Stimulated activated CD4-positive, alpha-beta T cell treated with anti-CD3 and anti-CD28 coated beads, Interleukin-2, amount 100 ng/mL, for 4 hours (primary cell): ENCODE results near the gene INTS14.

Source experiments
- DNase-seq: peaks from one replicate; pipeline ENCODE4 v3.0.0-alpha.2; 2020; ENCODE audit warnings: low read depth

Gene INTS14

GRCh38 chr15:65530318-65531111 lies 80.4 kb downstream of the INTS14 start, which contains the start of gene HACD3:
Gene HACD3 (plus strand): TSS chr15:65530463. CDS start chr15:65530632, 169 bp downstream.
- DNase-seq, result peak; percentile 87

- DNase-seq, result no peak
Observed at GRCh38 chr15:65529762-65530317, 81.1 kb downstream of the INTS14 start.
